Measurements from ENCODE around the gene FLNB. TPM values are rescaled to one million over a fixed set of nuclear protein-coding genes. Genes with fewer than 3 reads are reported as not detected.

FLNB gene
- polyA plus RNA-seq, 4 donors = 162 to 186 (median 171) TPM

GRCh38 chr3:58028902-58029301, 20.7 kb downstream of the FLNB start:
- no peak for DNase-seq (ENCODE audit: low read depth in 4 of 4, low spot score in 2 of 4)

GRCh38 chr3:58029842-58030584, 21.8 kb downstream of the FLNB start:
- DNase-seq (ENCODE audit: low read depth in 4 of 4, low spot score in 2 of 4) = no peak

DNA sequence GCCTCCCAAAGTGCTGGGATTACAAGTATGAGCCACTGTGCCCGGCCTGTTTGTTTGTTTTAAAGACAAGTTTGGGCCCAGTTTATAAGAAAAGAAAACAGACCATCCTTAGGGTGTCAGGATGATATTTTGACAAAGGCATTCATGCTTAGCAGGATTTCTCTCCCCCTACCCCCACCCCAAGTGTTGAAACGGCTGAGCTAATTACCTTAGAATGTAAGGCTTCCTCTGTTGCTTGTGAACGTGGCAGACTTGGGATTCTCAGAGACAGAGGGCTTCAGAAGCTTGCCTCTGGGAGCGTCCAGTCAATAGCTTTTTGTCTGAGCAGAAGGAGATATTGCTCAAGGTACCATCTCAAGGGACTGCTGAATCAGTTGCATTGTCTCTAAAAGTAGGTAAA, 24.0 kb downstream of the FLNB start:
- no peak for DNase-seq (ENCODE audit: low read depth in 4 of 4, low spot score in 2 of 4)

DNA sequence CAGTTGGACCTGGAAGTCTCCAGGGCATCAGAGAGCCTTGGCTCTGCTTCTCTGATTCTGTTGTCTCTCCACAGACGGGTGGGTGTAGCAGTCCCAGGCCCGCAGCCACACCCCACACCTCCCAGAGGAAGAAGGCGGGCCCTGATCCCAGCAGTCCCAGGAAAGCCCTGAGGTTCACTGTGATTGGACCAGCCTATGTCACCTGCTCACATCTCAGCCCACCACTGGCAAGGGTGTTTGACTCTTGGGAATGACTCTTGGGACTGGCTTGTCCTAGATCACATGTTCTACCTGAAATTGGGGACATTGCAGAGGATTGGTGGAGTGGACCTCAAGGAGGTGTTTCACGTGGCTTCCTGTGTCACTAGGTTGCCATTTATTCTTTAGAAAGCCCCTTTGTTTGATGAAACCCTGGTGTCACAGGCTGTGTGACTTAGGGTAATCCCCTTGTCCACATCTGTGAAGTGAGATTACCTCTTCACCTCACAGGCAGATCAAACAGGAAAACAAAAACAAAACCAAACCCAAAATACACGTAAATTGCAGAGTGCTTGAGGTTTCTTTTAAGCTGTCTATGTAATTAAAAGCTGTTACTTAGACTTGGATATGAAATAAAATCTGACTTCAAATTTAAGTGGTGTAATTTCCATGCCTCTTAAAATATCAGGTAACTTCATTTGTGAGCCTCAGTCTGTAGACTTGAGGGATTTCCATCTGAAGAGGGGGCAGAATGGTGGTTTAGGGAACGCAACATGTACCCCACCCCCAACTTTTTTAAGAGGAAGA, 26.7 kb downstream of the FLNB start:
- no peak for DNase-seq (ENCODE audit: low read depth in 4 of 4, low spot score in 2 of 4)

- DNase-seq (ENCODE audit: low read depth in 4 of 4, low spot score in 2 of 4) = no peak
Measured at GRCh38 chr3:58035524-58036255, 27.5 kb downstream of the FLNB start.

DNA sequence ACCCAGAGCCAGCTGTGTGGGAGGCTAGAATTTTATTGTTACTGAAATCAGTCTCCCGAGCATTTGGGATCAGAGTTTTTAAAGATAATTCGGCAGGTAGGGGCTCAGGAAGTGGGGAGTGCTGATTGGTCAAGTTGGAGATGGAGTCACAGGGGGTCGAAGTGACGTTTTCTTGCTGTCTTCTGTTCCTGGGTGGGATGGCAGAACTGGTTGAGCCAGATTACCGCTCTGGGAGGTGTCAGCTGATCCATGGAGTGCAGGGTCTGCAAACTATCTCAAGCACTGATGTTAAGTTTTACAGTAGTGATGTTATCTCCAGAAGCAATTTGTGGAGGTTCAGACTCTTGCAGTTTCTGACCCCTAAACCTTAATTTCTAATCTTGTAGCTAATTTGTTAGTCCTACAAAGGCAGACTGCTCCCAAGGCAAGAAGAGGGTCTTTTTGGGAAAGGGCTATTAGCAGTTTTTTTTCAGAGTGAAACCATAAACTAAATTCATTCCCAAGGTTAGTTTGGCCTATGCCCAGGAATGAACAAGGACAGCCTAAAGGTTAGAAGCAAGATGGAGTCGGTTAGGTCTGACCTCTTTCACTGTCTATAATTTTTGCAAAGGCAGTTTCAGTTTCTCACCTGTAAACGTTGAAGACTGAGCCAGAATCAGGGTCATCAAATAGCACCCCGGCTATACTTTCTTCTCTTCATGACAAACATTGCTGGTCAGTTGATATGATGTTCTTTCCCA, 28.2 kb downstream of the FLNB start:
- DNase-seq (ENCODE audit: low read depth in 4 of 4, low spot score in 2 of 4) = no peak

- no peak for DNase-seq (ENCODE audit: low read depth in 4 of 4, low spot score in 2 of 4)
Measured at GRCh38 chr3:58037141-58037910, 29.1 kb downstream of the FLNB start.

DNA sequence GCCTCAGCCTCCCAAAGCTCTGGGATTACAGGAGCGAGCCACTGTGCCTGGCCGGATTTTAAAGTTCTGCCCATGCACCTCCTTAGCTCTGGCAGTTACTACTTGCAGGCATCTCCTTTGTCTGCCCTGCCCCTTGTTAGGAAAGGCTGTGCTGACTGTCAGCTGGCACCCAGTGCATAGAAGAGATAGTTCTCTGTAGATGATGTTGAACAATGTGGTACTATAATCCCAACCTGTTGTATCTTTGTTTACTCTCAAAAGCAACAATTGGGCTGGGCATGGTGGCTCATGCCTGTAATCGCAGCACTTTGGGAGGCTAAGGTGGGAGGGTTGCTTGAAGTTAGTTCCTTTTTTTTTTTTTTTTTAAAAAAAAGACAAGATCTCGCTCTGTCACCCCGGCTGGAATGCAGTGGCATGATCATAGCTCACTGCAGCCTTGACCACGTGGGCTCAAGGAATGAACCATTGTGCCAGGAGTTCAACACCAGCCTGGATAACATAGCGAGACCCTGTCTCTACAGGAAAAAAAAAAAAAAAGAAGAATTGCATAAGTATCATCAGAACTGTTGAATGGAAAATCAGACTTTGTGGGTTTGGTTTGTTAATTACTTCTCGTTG, 30.6 kb downstream of the FLNB start:
- no peak for DNase-seq (ENCODE audit: low read depth in 4 of 4, low spot score in 2 of 4)

GRCh38 chr3:58039601-58040000, 31.4 kb downstream of the FLNB start:
- no peak for DNase-seq (ENCODE audit: low read depth in 4 of 4, low spot score in 2 of 4)

DNA sequence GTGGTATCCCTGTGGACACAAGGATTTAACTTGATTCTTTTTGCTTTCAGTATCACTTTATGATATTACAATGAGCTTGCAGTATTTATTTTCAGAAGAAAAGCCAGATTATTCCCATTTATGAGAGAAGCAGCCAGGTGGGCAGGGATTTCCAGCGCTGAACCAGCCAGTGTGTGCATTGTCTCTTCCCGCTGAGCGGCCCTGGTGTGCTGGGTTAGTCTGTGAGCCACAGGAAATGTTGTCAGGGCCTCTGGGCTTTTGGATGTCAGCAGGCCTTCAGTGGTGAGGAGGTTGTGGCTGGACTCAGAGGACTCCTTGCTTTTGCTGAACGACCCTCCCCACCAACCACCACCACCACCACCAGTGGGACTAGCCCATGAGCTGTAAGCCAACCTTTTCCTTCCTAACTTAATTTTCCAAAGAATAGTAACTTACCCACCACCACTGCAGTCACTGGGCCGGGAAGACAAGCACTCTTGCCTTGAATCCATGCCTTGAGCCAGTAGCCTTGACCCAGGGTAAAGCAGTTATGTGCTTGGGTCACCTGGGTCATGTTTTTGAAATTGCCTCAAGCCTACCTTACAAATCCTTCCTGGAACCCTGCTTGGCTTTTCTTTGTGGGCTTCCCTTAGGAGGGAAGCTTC, 33.1 kb downstream of the FLNB start:
- DNase-seq (ENCODE audit: low read depth in 4 of 4, low spot score in 2 of 4) = no peak

DNA sequence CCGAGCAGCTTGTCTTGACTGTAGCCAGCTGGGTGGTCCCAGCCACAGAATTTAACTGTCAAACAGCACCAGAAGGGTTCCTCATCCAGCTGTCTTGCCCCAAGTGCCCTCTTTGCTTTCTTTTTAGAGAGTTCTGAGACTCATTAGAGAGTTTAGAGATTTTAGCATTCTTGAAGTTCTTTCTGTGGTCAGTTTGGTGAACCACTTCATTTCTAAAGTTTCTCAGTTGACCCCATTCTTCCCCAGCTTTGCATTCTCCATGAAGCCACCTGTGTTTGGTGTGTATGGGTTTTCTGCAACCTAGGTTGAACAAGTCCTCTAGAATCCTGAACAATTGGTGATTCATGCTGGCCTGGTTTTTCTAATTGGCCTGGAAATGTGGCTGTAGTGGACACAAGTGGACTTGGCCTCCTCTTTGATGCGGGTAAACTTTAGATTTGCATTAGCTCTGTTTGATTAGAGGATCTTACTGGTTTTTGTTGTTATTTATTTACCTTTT, 33.7 kb downstream of the FLNB start:
- no peak for DNase-seq (ENCODE audit: low read depth in 4 of 4, low spot score in 2 of 4)

- no peak for DNase-seq (ENCODE audit: low read depth in 4 of 4, low spot score in 2 of 4)
Measured at GRCh38 chr3:58042947-58043707, 34.9 kb downstream of the FLNB start.

- no peak for DNase-seq (ENCODE audit: low read depth in 4 of 4, low spot score in 2 of 4)
Measured at GRCh38 chr3:58043933-58044332, 35.7 kb downstream of the FLNB start.

- no peak for DNase-seq (ENCODE audit: low read depth in 4 of 4, low spot score in 2 of 4)
Measured at GRCh38 chr3:58044691-58045483, 36.7 kb downstream of the FLNB start.

GRCh38 chr3:58047826-58048225, 39.6 kb downstream of the FLNB start:
- DNase-seq (ENCODE audit: low read depth in 4 of 4, low spot score in 2 of 4) = no peak

- DNase-seq (ENCODE audit: low read depth in 4 of 4, low spot score in 2 of 4) = no peak
Measured at GRCh38 chr3:58048301-58048700, 40.1 kb downstream of the FLNB start.

DNA sequence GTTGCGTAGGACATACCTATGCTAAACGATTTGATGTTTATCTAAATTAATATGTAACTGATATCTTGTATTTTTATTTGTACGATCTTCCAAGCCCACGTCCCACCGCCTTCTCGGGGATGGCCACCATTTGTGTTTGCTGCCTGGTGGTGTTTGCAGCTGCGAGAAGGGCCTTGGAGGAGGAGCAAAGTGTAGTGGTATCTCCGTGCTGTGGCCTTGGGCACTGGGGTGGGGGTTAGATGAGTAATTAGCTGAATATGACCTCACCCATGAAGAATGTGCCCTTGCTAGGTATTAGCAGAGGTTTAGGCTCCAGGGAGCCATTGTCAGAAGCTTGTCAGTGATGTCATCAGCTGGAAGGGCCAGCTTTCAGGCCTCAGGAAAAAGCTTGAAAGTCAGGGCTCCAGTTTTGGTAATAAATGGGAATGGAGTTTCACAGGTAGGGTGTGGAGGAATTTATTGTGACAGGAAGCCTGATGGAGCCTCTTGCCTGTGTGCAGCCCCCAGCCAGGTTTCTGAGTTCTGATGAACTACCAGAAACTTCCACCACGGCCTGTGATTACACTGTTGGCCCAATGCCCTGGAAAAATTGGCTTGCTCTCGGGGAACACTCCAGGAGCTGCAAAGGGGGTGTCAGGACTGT, 41.0 kb downstream of the FLNB start:
- peak in 1 of 4 donors; percentile 60 for DNase-seq (ENCODE audit: low read depth in 4 of 4, low spot score in 2 of 4)
